ENCODE measurements around the gene NDEL1.

Gene NDEL1

DNA sequence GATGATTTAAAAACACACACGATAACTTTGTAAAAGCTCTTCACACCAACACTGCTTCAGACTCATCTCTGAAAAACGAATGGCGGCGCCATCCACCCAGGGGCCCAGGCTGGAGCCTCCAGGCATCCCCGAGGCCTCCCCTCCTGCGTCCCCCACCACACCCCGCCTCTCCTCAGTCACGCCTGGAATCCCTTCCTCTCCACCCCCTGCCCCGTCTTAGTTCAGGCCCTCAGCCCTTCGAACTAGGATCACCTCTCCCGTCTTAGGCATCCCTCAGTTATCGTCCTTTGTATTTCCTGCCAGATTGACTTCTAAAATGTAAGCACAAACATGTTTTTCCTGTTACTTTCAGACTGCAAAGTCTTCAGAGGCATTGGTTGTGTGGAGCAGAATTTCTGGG, 58.3 kb downstream of the NDEL1 start:
- Histone ChIP-seq H4K8ac (ENCODE audit: low read length) (no peak overlapping the region), H2AFZ (ENCODE audit: low read depth, low read length) (no peak overlapping the region), H3K4me3 (ENCODE audit: insufficient read depth in 1 of 2, low read depth in 1 of 2, low read length in 2 of 2) (no peak overlapping the region), H3K14ac (ENCODE audit: low read length in 2 of 2) (no peak overlapping the region), H3K36me3 (ENCODE audit: control insufficient read depth in 1 of 2, insufficient read depth in 2 of 2, low read depth in 1 of 2, low read length in 2 of 2) (peaks cover 66 to 69% of the 10 kb centered on the region in 2 experiments), H3K4ac (ENCODE audit: low read depth in 1 of 2, low read length in 2 of 2) (no peak overlapping the region), H3K27me3 (ENCODE audit: control insufficient read depth in 1 of 2, insufficient read depth in 1 of 2, low read length in 2 of 2) (no peaks in the 10 kb centered on the region), H3K4me1 (ENCODE audit: control insufficient read depth, insufficient read depth, low read depth, low read length) (peaks cover 2% of the 10 kb centered on the region), H2BK5ac (ENCODE audit: low read depth, low read length, poor library complexity, severe bottlenecking) (no peak overlapping the region), H3K23ac (ENCODE audit: low read length in 2 of 2) (no peak overlapping the region), H2BK120ac (ENCODE audit: low read depth, low read length) (no peak overlapping the region), H3K9me3 (ENCODE audit: control insufficient read depth, low read length) (no peaks in the 10 kb centered on the region), H3K18ac (ENCODE audit: low read depth in 1 of 2, low read length in 2 of 2) (no peak overlapping the region), H2AK5ac (ENCODE audit: low read length, severe bottlenecking) (no peak overlapping the region), H2BK15ac (ENCODE audit: low read depth, poor library complexity, severe bottlenecking) (no peak overlapping the region), H3K9ac (ENCODE audit: low read length) (no peak overlapping the region), H2BK12ac (ENCODE audit: low read length in 2 of 2) (no peak overlapping the region), H3K79me1 (replicated peaks; ENCODE audit: low read length, poor library complexity, severe bottlenecking) (peaks cover 13% of the 10 kb centered on the region), H4K91ac (ENCODE audit: low read length) (no peak overlapping the region), H3K27ac (ENCODE audit: low read length, poor library complexity, severe bottlenecking) (no peak overlapping the region), H3K4me2 (ENCODE audit: low read length, poor library complexity, severe bottlenecking) (no peak overlapping the region)
- no peak for DNase-seq
- WGBS, result 93% methylated on average over 12 of the region's 12 CpGs

DNA sequence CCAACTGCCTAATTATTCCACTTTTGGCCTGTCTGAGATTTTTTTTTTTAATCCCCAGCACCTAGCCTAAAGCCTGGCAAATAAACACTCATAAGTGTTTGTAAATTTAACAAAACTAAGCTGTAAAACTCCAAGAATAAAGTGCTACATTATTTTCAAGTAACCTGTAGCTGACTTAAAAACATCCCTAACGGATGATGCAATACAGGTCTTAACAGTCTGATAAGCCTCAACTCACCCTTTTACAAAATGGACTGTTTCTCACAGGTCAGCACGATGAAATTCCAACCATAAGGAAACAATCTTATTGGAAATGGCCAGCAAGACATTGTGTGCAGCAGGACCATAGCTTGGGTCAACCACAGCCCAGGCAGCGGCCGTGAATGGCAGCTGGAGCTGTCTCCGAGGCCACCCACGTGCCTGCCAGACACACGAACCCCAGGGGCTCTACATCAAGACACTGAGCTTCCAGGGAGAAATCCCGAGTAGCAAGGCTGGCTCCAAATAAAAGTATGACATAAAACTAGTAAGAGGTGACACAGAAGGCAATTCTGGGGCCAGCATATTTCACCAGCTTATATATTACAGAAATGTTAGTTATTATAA, 58.9 kb downstream of the NDEL1 start:
- Histone ChIP-seq H3K23ac (ENCODE audit: low read length in 2 of 2) (no peak overlapping the region), H3K79me1 (replicated peaks; ENCODE audit: low read length, poor library complexity, severe bottlenecking) (peaks cover 13% of the 10 kb centered on the region), H4K91ac (ENCODE audit: low read length) (no peak overlapping the region), H2AFZ (ENCODE audit: low read depth, low read length) (no peak overlapping the region), H2BK120ac (ENCODE audit: low read depth, low read length) (no peak overlapping the region), H3K4me2 (ENCODE audit: low read length, poor library complexity, severe bottlenecking) (no peak overlapping the region), H2BK15ac (ENCODE audit: low read depth, poor library complexity, severe bottlenecking) (no peak overlapping the region), H3K27me3 (ENCODE audit: control insufficient read depth in 1 of 2, insufficient read depth in 1 of 2, low read length in 2 of 2) (no peaks in the 10 kb centered on the region), H3K4me3 (ENCODE audit: insufficient read depth in 1 of 2, low read depth in 1 of 2, low read length in 2 of 2) (no peak overlapping the region), H2AK5ac (ENCODE audit: low read length, severe bottlenecking) (no peak overlapping the region), H2BK12ac (ENCODE audit: low read length in 2 of 2) (no peak overlapping the region), H3K27ac (ENCODE audit: low read length, poor library complexity, severe bottlenecking) (no peak overlapping the region), H3K18ac (ENCODE audit: low read depth in 1 of 2, low read length in 2 of 2) (no peak overlapping the region), H3K4ac (ENCODE audit: low read depth in 1 of 2, low read length in 2 of 2) (no peak overlapping the region), H3K14ac (ENCODE audit: low read length in 2 of 2) (no peak overlapping the region), H3K4me1 (ENCODE audit: control insufficient read depth, insufficient read depth, low read depth, low read length) (peaks cover 2% of the 10 kb centered on the region), H2BK5ac (ENCODE audit: low read depth, low read length, poor library complexity, severe bottlenecking) (no peak overlapping the region), H3K36me3 (ENCODE audit: control insufficient read depth in 1 of 2, insufficient read depth in 2 of 2, low read depth in 1 of 2, low read length in 2 of 2) (peaks cover 68 to 75% of the 10 kb centered on the region in 2 experiments), H3K9me3 (ENCODE audit: control insufficient read depth, low read length) (no peaks in the 10 kb centered on the region), H3K9ac (ENCODE audit: low read length) (no peak overlapping the region), H4K8ac (ENCODE audit: low read length) (no peak overlapping the region)
- WGBS, result 97% methylated on average over 7 of the region's 8 CpGs
- DNase-seq, result no peak

- Histone ChIP-seq H3K18ac (ENCODE audit: low read depth in 1 of 2, low read length in 2 of 2) (no peak overlapping the region), H3K14ac (ENCODE audit: low read length in 2 of 2) (peak overlapping the region in 1 of 2 experiments; percentile 69), H4K91ac (ENCODE audit: low read length) (peak overlapping the region; percentile 37), H3K79me1 (replicated peaks; ENCODE audit: low read length, poor library complexity, severe bottlenecking) (peaks cover 13% of the 10 kb centered on the region), H3K27me3 (ENCODE audit: control insufficient read depth in 1 of 2, insufficient read depth in 1 of 2, low read length in 2 of 2) (no peaks in the 10 kb centered on the region), H2BK5ac (ENCODE audit: low read depth, low read length, poor library complexity, severe bottlenecking) (no peak overlapping the region), H3K27ac (ENCODE audit: low read length, poor library complexity, severe bottlenecking) (no peak overlapping the region), H2AFZ (ENCODE audit: low read depth, low read length) (no peak overlapping the region), H2BK120ac (ENCODE audit: low read depth, low read length) (no peak overlapping the region), H3K9me3 (ENCODE audit: control insufficient read depth, low read length) (no peaks in the 10 kb centered on the region), H3K36me3 (ENCODE audit: control insufficient read depth in 1 of 2, insufficient read depth in 2 of 2, low read depth in 1 of 2, low read length in 2 of 2) (peaks cover 71 to 74% of the 10 kb centered on the region in 2 experiments), H2BK15ac (ENCODE audit: low read depth, poor library complexity, severe bottlenecking) (no peak overlapping the region), H4K8ac (ENCODE audit: low read length) (no peak overlapping the region), H3K4me2 (ENCODE audit: low read length, poor library complexity, severe bottlenecking) (no peak overlapping the region), H3K4ac (ENCODE audit: low read depth in 1 of 2, low read length in 2 of 2) (no peak overlapping the region), H3K23ac (ENCODE audit: low read length in 2 of 2) (peak overlapping the region in 1 of 2 experiments; percentile 29), H3K4me1 (ENCODE audit: control insufficient read depth, insufficient read depth, low read depth, low read length) (no peaks in the 10 kb centered on the region), H2AK5ac (ENCODE audit: low read length, severe bottlenecking) (no peak overlapping the region), H3K4me3 (ENCODE audit: insufficient read depth in 1 of 2, low read depth in 1 of 2, low read length in 2 of 2) (no peak overlapping the region), H3K9ac (ENCODE audit: low read length) (no peak overlapping the region), H2BK12ac (ENCODE audit: low read length in 2 of 2) (no peak overlapping the region)
- no peak for DNase-seq
- 91% methylated on average over 11 of the region's 13 CpGs for WGBS
These were observed 60.4 kb downstream of the NDEL1 start for GRCh38 chr17:8496081-8496480.

DNA sequence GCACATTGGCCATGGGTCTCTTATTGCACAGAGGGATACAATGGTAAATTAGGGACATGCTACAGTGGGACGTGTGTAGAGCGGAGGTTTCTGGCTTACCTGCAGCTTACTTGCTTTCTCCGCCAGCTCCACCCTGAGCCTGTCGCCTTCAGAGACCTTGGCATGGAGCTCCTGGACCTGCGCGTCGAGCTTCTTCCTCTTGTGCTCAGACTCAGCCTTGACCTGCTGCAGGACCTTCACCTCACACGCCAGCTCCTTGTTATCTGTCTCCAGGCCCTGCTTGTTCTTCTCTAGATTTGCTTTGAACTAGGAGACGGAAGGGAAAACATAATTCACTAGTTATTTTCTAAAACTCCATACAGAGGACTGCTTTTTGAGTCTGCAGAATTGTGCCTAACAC, 63.5 kb downstream of the NDEL1 start:
- Histone ChIP-seq H3K4ac (ENCODE audit: low read depth in 1 of 2, low read length in 2 of 2) (no peak overlapping the region), H3K4me3 (ENCODE audit: insufficient read depth in 1 of 2, low read depth in 1 of 2, low read length in 2 of 2) (no peak overlapping the region), H2AFZ (ENCODE audit: low read depth, low read length) (no peak overlapping the region), H3K27me3 (ENCODE audit: control insufficient read depth in 1 of 2, insufficient read depth in 1 of 2, low read length in 2 of 2) (no peaks in the 10 kb centered on the region), H3K79me1 (replicated peaks; ENCODE audit: low read length, poor library complexity, severe bottlenecking) (peaks cover 14% of the 10 kb centered on the region), H3K9ac (ENCODE audit: low read length) (no peak overlapping the region), H3K23ac (ENCODE audit: low read length in 2 of 2) (no peak overlapping the region), H3K9me3 (ENCODE audit: control insufficient read depth, low read length) (no peaks in the 10 kb centered on the region), H4K8ac (ENCODE audit: low read length) (no peak overlapping the region), H3K4me1 (ENCODE audit: control insufficient read depth, insufficient read depth, low read depth, low read length) (peaks cover 5% of the 10 kb centered on the region), H3K14ac (ENCODE audit: low read length in 2 of 2) (no peak overlapping the region), H3K27ac (ENCODE audit: low read length, poor library complexity, severe bottlenecking) (no peak overlapping the region), H2AK5ac (ENCODE audit: low read length, severe bottlenecking) (no peak overlapping the region), H2BK15ac (ENCODE audit: low read depth, poor library complexity, severe bottlenecking) (no peak overlapping the region), H3K18ac (ENCODE audit: low read depth in 1 of 2, low read length in 2 of 2) (no peak overlapping the region), H4K91ac (ENCODE audit: low read length) (no peak overlapping the region), H2BK120ac (ENCODE audit: low read depth, low read length) (no peak overlapping the region), H2BK5ac (ENCODE audit: low read depth, low read length, poor library complexity, severe bottlenecking) (no peak overlapping the region), H3K36me3 (ENCODE audit: control insufficient read depth in 1 of 2, insufficient read depth in 2 of 2, low read depth in 1 of 2, low read length in 2 of 2) (peaks cover 49 to 59% of the 10 kb centered on the region in 2 experiments), H3K4me2 (ENCODE audit: low read length, poor library complexity, severe bottlenecking) (no peak overlapping the region), H2BK12ac (ENCODE audit: low read length in 2 of 2) (no peak overlapping the region)
- DNase-seq, result no peak
- WGBS, result 98% methylated on average over 7 of the region's 9 CpGs

Data from mesenchymal stem cell (in vitro differentiated cells and primary cell).